Omental fat pad (tissue), 4 donors: ENCODE results near the gene RFNG. TPM values are rescaled to one million over a fixed set of nuclear protein-coding genes. Genes with fewer than 3 reads are reported as not detected.

Experiments used
- ATAC-seq: fragments of 150-250 bp; one replicate; pipeline ENCODE4 v1.9.1; 2016; ENCODE audit warnings: mild to moderate bottlenecking, moderate library complexity; ENCODE audit not compliant: low FRiP score
- DNase-seq: peaks from one replicate; pipeline ENCODE4 v3.0.0-alpha.2; 2019; ENCODE audit warnings: low spot score
- total RNA-seq, 4 donors: library from RNA; depleted of rRNA; stranded (reverse); fragments of >200 nt; gene quantifications; one replicate each; pipeline ENCODE4 v1.1.0, GENCODE V29; 2016
- TF ChIP-seq, protein P1 (sequence below), 3 donors: fragments of 450-650 bp; IDR thresholded peaks; one replicate each; pipeline ENCODE4 v1.5.1; 2016 to 2017; ENCODE audit warnings: antibody characterized with exemption in 3 of 3, mild to moderate bottlenecking in 3 of 3, moderate library complexity in 2 of 3

Gene RFNG
- total RNA-seq, 4 donors from 2014 or later: 20.2 to 51.3 (median 32.0) TPM

DNA sequence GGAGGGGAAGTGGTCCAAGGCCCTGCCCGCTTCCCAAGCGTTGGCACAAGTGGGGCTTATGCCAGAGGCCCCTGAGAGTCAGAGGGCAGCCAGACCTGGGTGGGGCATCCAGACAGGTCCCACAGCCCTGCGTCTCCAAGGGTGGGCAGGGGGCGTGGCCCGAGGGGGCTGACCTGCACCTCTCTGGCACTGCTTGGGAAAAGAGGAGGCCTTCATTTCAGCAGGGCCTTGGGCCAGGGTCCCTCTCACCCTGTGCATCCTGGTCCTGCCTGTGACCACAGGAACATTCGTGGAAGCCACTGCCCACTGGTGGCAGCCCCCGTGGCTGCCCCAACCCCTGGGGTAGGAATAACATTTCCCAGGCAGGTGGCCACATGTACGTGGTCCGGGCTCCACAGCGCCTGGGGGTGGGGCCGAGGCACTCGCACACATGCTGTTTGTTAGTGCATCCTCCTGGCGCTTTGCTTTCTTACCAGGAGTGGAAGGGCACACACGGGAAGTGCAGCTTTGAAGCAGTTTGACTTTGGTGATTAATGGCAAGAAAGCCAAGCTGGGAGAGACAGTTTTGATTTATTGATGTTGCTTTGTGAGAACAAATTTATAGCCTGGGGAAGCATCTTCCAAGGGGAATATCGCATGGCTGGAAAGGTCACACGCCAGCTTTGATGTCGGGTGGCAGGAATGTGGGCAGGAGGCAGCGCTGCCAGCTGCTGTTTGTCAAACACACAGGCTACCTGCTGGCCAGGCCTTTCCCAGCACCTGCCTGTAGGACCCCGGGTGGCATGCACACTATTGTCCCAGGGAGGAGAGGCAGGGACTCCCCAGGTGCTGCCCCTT lies 33.2 kb downstream of the RFNG start:
- DNase-seq (no peak), ATAC-seq (no peak)
- TF ChIP-seq, protein P1, sequence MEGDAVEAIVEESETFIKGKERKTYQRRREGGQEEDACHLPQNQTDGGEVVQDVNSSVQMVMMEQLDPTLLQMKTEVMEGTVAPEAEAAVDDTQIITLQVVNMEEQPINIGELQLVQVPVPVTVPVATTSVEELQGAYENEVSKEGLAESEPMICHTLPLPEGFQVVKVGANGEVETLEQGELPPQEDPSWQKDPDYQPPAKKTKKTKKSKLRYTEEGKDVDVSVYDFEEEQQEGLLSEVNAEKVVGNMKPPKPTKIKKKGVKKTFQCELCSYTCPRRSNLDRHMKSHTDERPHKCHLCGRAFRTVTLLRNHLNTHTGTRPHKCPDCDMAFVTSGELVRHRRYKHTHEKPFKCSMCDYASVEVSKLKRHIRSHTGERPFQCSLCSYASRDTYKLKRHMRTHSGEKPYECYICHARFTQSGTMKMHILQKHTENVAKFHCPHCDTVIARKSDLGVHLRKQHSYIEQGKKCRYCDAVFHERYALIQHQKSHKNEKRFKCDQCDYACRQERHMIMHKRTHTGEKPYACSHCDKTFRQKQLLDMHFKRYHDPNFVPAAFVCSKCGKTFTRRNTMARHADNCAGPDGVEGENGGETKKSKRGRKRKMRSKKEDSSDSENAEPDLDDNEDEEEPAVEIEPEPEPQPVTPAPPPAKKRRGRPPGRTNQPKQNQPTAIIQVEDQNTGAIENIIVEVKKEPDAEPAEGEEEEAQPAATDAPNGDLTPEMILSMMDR (IDR thresholded peaks at IDR 0.05): no peak

- ATAC-seq: no peak
Observed at GRCh38 chr17:82017612-82018151, 33.9 kb downstream of the RFNG start.

DNA sequence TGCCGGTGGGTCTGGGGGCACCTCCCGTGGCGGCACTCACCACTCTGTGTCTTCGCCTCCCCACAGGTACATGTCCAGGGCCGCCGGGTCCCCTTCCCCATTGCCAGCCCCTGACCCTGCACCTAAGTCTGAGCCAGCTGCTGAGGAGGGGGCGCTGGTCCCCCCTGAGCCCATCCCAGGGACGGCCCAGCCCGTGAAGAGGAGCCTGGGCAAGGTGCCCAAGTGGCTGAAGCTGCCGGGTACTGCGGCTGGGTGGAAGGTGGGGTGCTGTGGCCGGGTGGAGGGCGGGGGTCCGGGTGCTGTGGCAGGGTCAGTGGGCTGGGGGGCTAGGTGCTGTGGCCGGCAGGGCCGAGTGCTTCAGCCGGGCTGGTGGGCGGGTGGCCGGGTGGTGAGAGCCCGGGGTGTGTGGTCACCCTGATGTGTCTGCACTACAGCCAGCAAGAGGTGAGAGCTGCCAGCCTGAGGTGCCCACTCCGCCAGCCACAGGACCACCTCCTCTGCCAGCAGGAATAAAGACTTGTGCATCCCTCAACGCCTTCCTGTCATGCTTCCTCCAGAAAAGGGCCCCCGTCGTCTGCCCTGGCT lies 34.6 kb downstream of the RFNG start:
- no peak for ATAC-seq
- no peak for DNase-seq
- TF ChIP-seq, protein P1 (IDR thresholded peaks at IDR 0.05): no peak

More at GRCh38 chr17:82017612-82018151, 33.9 kb downstream of the RFNG start:
- no peak for DNase-seq
- TF ChIP-seq, protein P1 (IDR thresholded peaks at IDR 0.05): no peak

- TF ChIP-seq, protein P1 (IDR thresholded peaks at IDR 0.05): no peak
- DNase-seq (no peak), ATAC-seq (no peak)
Observed at GRCh38 chr17:82016061-82016874, 35.3 kb downstream of the RFNG start.

DNA sequence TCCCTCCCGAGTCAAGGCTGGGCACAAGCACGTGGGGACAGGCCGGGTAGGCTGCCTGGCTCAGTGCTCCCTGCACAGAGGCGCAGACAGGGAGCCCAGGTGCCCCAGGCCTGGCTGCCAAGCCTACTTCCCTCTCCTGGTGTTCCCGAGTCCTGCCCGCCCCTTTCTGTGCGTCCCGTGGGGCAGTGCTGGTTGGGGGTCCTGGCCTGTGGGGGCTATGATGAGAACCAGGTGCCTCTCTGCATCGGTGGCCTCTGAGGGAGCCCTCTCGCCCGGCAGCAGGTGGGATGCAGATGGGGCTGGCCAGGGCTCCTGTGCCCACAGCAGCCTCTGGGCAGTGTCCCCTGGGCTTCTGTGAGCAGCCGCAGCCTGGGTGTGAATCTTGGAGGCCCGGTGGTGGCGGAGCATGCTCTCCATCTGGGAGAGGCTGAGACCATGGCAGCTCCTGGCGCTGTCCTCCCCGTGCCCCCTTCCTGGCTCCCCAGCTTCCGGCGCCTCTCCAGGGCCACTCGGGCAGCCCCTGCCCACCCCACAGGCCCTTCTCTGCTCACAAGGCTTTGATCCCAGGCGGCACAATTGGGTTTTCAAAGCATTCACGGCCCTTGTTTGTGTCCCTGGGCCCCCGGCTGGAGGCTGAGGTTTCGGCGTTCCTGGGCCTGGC lies 36.2 kb downstream of the RFNG start:
- TF ChIP-seq, protein P1 (IDR thresholded peaks at IDR 0.05): no peak
- no peak for ATAC-seq
- DNase-seq: no peak

- ATAC-seq (no peak), DNase-seq (no peak)
- TF ChIP-seq, protein P1 (IDR thresholded peaks at IDR 0.05): no peak
Observed at GRCh38 chr17:82014971-82015310, 36.7 kb downstream of the RFNG start.
